Thyroid gland (tissue), 4 donors: Measurements from ENCODE around the gene PTPN23. TPM values are rescaled to one million over a fixed set of nuclear protein-coding genes. Genes with fewer than 3 reads are reported as not detected.

Source experiments
- DNase-seq, 2 donors: peaks; one replicate each; pipeline ENCODE4 v3.0.0-alpha.2; 2019
- H3K27ac ChIP-seq, 3 donors: fragments of 200-600 bp; sonication (generic); 1 replicate in 2 of 3; 2 replicates in 1 of 3; pipeline ENCODE4 v1.5.1; 2016 to 2019; ENCODE audit warnings: mild to moderate bottlenecking in 1 of 3, moderate library complexity in 1 of 3
- H3K27me3 ChIP-seq: fragments of 200-600 bp; sonication (generic); one replicate; pipeline ENCODE4 v1.5.1; 2019
- H3K36me3 ChIP-seq, 2 donors: fragments of 200-600 bp; sonication (generic); one replicate each; pipeline ENCODE4 v1.5.1; 2016 to 2019
- H3K4me1 ChIP-seq, 2 donors: fragments of 200-600 bp; sonication (generic); one replicate each; pipeline ENCODE4 v1.5.1; 2017 to 2019
- H3K4me3 ChIP-seq, 3 donors: fragments of 200-600 bp; sonication (generic); replicated peaks in 1 of 3; 1 replicate in 2 of 3; 2 replicates in 1 of 3; pipeline ENCODE4 v1.5.1; 2016; ENCODE audit warnings: mild to moderate bottlenecking in 1 of 3
- H3K9me3 ChIP-seq: fragments of 200-600 bp; sonication (generic); one replicate; pipeline ENCODE4 v1.5.1; 2017
- POLR2A ChIP-seq, 2 donors: fragments of 450-650 bp; IDR thresholded peaks; one replicate each; pipeline ENCODE4 v1.6.1; 2017; ENCODE audit warnings: antibody characterized with exemption in 2 of 2, mild to moderate bottlenecking in 2 of 2, moderate library complexity in 1 of 2
- WGBS, 2 donors: methylation state at CpG; one replicate each; pipeline ENCODE4 v1.1.5; 2017; 5-methylcytosine and 5-hydroxymethylcytosine counted together
- intact Hi-C: fragments of 100-400 bp; cut with DNase I; formaldehyde crosslinking; loops from one replicate; pipeline ENCODE4 v1.15.1; 2023
- total RNA-seq, 4 donors: library from RNA; depleted of rRNA; stranded (reverse); fragments of >200 nt; gene quantifications; one replicate each; pipeline ENCODE4 v1.2.3, GENCODE V29; 2016
- TF ChIP-seq, protein P1 (sequence below), 6 experiments: fragments of 200-600 bp in 3 of 6; fragments of 450-650 bp in 3 of 6; sonication (generic) in 3 of 6; IDR thresholded peaks; one replicate each; pipeline ENCODE4 v1.5.1; 2016 to 2019; ENCODE audit warnings: antibody characterized with exemption in 6 of 6, mild to moderate bottlenecking in 2 of 6, inconsistent platforms in 1 of 6, moderate library complexity in 1 of 6

The PTPN23 gene
- total RNA-seq, 4 donors from 2014 or later = 20.2 to 40.1 (median 32.1) TPM

DNA sequence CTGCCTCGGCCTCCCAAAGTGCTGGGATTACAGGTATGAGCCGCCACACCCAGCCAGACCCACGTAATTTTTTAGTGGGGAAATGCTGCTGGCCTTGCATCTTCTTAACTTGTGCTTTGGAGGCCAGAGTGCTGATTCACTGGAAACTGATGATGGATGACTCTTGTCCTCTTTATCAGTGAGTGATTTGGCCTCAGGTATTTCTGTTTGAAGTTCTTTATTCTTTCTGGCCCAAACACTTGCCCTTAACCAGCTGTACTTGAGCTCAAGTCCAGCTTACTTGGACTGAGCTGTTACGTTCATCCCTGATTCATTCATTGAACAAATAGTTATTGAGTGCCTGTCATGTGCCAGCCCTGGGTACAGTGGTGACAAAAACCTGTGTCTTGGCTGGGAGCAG, 4.2 kb downstream of the PTPN23 start:
- Histone ChIP-seq H3K9me3 (no peaks in the 10 kb centered on the region), H3K4me1 (peaks cover 20 to 42% of the 10 kb centered on the region in 2 donors), H3K36me3 (peaks cover 0 to 5% of the 10 kb centered on the region in 2 donors), H3K27me3 (no peaks in the 10 kb centered on the region), H3K4me3 (no peak overlapping the region), H3K27ac (peak overlapping the region in 1 of 3 donors; percentile 2)
- TF ChIP-seq, protein P1, sequence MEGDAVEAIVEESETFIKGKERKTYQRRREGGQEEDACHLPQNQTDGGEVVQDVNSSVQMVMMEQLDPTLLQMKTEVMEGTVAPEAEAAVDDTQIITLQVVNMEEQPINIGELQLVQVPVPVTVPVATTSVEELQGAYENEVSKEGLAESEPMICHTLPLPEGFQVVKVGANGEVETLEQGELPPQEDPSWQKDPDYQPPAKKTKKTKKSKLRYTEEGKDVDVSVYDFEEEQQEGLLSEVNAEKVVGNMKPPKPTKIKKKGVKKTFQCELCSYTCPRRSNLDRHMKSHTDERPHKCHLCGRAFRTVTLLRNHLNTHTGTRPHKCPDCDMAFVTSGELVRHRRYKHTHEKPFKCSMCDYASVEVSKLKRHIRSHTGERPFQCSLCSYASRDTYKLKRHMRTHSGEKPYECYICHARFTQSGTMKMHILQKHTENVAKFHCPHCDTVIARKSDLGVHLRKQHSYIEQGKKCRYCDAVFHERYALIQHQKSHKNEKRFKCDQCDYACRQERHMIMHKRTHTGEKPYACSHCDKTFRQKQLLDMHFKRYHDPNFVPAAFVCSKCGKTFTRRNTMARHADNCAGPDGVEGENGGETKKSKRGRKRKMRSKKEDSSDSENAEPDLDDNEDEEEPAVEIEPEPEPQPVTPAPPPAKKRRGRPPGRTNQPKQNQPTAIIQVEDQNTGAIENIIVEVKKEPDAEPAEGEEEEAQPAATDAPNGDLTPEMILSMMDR (IDR thresholded peaks at IDR 0.05) = no peak
- no peak for TF ChIP-seq POLR2A (IDR thresholded peaks at IDR 0.05)
- intact Hi-C loops = no loop called here
- 85 to 92% methylated on average over 4 of the region's 4 CpGs for WGBS, 2 donors
- DNase-seq = no peak

DNA sequence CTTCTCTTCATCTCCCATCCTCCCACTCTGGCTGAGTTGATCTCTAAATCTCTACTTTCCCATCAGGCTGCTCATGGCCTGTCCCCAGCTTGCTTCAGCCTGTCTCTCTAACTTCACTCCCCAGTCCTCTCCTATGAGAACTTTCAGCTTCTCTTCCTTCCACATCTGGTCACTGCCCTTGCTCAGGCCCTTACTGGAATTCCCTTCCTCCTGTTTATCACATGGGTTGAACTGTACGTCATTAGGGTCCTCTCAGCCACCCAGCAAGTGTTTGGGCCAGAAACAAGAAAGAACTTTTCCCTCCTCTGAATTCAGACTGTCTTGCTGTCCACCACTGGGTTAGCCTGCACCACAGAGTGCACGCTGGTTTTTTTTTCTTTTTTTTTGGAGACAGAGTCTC, 5.0 kb downstream of the PTPN23 start:
- H3K27me3 ChIP-seq = no peaks in the 10 kb centered on the region
- no peaks in the 10 kb centered on the region for H3K9me3 ChIP-seq
- H3K4me3 ChIP-seq = no peak overlapping the region
- DNase-seq = no peak
- peaks cover 0 to 5% of the 10 kb centered on the region in 2 donors for H3K36me3 ChIP-seq
- H3K27ac ChIP-seq = no peak overlapping the region
- TF ChIP-seq, protein P1 (IDR thresholded peaks at IDR 0.05) = no peak
- TF ChIP-seq POLR2A (IDR thresholded peaks at IDR 0.05) = no peak
- WGBS, 2 donors = 84 to 89% methylated on average over 2 of the region's 2 CpGs
- intact Hi-C loops = no loop called here
- H3K4me1 ChIP-seq = peaks cover 20 to 50% of the 10 kb centered on the region in 2 donors

GRCh38 chr3:47392933-47393332, 12.1 kb downstream of the PTPN23 start:
- H3K27ac ChIP-seq = peak overlapping the region in 1 of 3 donors; percentile 46
- no peak for DNase-seq
- H3K36me3 ChIP-seq = no peaks in the 10 kb centered on the region
- intact Hi-C loops = no loop called here
- TF ChIP-seq POLR2A (IDR thresholded peaks at IDR 0.05) = no peak
- TF ChIP-seq, protein P1 (IDR thresholded peaks at IDR 0.05) = no peak
- H3K9me3 ChIP-seq = no peaks in the 10 kb centered on the region
- H3K4me3 ChIP-seq = no peak overlapping the region
- peaks cover 39 to 76% of the 10 kb centered on the region in 2 donors for H3K4me1 ChIP-seq
- 97 to 99% methylated on average over 3 of the region's 3 CpGs for WGBS, 2 donors
- no peaks in the 10 kb centered on the region for H3K27me3 ChIP-seq

DNA sequence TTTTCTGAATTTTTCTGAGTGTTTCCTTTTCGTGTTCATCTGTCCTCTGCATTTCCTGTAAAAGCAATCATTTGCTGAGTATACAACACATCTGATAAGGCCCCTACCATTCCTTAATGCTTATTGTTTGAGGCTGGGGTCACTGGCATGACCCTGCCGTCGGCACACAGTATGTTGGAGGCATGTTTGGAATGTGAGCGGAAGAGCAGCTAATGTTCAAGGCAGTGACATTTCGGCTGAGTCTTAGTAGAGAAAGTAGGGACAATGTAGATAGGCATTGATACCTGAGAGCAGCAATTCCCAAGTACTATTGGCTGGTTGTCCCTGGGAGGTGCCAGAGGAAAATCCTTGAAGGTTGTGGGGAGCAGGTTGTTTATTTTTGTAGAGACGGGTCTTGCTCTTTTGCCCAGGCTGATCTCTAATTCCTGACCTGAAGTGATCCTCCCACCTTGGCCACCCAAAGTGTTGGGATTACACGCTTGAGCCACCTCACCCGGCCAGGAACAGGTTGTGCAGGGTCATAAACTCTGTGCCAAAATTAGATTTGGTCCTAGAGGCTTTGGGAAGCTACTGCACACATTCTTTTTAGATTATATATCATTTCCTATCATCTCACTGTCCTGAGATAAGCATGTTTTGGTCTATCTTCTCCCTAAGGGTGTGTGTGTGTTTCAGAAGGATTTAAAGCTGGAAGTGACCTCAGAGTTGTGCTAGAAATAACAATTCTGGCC, 13.5 kb downstream of the PTPN23 start:
- Histone ChIP-seq H3K27ac (peak overlapping the region; percentile 62 to 76 (median 70)), H3K4me1 (peaks cover 39 to 72% of the 10 kb centered on the region in 2 donors)

DNA sequence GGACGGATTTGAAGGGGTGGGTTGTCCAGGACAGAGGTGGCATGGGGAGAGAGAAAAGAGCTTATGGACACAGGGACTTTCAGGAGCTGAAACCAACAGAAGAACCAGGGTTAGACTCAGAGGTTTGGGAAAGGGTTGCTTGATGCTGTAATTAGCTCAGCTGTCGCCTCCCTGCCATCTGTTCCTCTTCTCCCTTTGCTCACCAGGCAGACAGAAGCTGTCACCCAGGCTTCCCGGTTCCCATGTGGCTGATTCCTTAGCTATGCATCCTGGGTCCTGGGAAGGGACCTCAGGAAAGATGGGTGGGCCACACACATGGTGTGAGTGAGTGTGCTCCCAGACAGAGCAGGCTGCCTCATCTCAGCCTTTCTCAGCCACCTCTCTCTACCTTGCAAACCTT, 14.1 kb downstream of the PTPN23 start:
- 57 to 63% methylated on average over 3 of the region's 3 CpGs for WGBS, 2 donors
- Histone ChIP-seq H3K36me3 (no peaks in the 10 kb centered on the region), H3K4me3 (no peak overlapping the region), H3K4me1 (peaks cover 35 to 67% of the 10 kb centered on the region in 2 donors), H3K27ac (peak overlapping the region; percentile 62 to 76 (median 70)), H3K27me3 (no peaks in the 10 kb centered on the region), H3K9me3 (no peaks in the 10 kb centered on the region)
- intact Hi-C loops = no loop called here
- no peak for DNase-seq
- TF ChIP-seq POLR2A (IDR thresholded peaks at IDR 0.05) = no peak
- TF ChIP-seq, protein P1 (IDR thresholded peaks at IDR 0.05) = peak in 1 of 6 experiments; percentile 22

More for the DNA sequence above, 13.5 kb downstream of the PTPN23 start:
- Histone ChIP-seq H3K27me3 (no peaks in the 10 kb centered on the region), H3K4me3 (no peak overlapping the region), H3K36me3 (no peaks in the 10 kb centered on the region), H3K9me3 (no peaks in the 10 kb centered on the region)
- TF ChIP-seq POLR2A (IDR thresholded peaks at IDR 0.05) = no peak
- TF ChIP-seq, protein P1 (IDR thresholded peaks at IDR 0.05) = peak in 4 of 6 experiments; percentile 25 to 51 (median 35)
- WGBS, 2 donors = 24 to 29% methylated on average over 8 of the region's 8 CpGs
- peak; percentile 77 to 78 for DNase-seq
- intact Hi-C loops = no loop called here
